Ramos (cell line): ENCODE measurements around the gene ARG1.

Experiments used
- in situ Hi-C: fragments of 300-500 bp; cut with MboI; formaldehyde crosslinking; loops from one replicate; pipeline ENCODE4 v1.14.3; 2022; ENCODE audit warnings: low sequenced_read_pairs; ENCODE audit not compliant: unreplicated experiment

Gene ARG1

DNA sequence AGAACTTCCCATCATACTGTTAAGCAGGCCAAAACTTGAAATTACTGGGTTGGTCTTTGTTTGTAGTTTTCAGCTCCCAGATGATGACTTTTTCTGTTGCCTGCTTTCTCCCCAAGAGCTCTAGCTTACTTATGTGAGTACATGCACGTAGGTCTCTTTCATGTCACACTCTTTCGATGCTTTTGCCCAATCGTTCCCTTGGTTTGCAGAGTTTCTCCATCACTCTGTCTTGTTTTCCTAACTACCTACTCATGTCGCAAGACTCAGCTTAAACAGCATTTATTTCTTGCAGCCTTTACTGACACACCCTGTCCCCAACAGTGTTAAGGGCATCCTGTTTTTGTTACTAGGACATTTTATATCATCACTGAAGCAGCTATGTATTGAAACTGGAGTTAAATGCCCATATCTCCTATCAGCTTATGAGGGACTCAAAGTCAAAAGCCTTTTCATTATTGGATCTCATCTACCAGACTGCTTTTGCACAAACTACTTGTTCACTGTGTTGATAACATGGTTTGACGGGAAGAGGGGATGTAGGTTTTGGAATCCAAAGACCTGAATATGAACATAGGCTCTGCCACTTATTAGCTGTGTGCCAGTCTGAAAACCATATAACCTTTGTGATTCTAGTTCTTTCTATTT, 2.9 kb downstream of the ARG1 start:
- in situ Hi-C loops, result no loop called here

DNA sequence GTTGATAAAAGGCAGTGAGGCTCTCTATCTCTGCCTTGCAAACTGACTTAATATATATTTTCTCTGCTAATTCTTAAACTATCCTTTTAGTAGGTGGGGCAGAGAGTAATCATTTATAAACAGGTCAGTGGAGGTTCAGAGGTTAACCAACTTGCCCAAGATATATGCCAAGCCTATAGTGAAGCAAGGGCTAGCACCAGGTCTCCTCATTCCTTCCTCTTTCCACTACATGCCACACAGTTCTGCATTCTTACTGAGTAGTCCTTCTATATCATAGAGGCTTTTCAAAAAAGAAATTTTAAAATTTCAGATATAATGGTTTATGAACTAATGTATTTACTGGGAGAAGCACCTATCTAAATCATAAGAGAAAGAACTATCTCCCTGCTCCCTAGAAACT, 8.5 kb downstream of the ARG1 start:
- in situ Hi-C loops, result no loop called here

DNA sequence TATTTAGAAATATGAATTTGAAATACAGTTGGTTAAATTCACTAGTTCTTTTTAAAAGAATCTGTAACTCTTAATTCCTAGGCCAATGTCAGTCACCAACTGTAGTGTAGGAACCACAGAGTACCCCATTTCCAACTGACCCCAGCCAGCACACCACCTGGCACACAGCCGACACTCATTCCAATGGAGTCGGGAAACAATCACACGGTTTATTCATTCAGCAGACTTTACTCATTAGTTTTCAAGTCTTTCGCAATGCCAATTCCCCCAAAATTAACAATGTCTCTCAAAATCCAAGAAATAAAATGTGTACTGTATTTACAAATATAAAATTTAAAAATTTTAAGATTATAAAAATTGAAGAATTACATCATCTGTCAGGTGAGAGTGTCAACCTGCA, 13.5 kb downstream of the ARG1 start:
- in situ Hi-C loops, result no loop called here

DNA sequence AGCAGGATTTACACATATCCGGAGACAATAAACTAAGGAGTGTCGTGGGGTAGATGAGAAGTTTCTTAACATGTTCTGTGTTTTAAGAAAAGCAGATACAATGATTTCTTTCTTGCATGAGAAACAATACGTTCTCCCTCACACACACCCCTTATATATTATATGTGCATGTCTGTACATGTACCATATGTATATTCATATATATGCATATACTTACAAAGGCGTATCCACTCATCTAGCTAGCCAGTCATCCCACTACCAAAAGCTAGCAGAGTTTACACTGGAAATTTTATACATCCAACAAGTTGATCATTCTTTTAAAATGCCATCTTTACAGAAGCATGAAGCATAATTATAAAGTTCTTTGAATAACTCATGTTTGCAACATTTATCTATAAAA, 14.9 kb downstream of the ARG1 start:
- in situ Hi-C loops, result no loop called here

DNA sequence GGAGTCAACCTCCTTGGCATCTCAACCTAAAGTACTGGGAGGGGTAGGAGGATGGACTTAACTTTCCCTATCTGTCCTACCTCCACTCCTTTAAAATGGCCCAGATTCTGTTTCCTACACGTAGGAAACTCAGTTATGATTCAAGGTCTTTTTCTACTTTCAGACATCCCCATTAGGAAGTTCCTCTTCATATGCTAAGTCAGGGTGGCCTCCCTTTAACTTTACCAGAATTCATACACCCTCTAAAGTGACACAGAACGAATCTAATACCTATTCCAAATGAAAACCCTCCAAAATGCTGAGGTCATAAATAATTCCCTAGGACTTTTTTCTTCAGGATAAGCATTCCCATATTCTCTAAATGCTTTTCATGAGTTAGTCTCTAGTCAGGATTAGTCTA, 15.6 kb downstream of the ARG1 start:
- in situ Hi-C loops, result no loop called here

DNA sequence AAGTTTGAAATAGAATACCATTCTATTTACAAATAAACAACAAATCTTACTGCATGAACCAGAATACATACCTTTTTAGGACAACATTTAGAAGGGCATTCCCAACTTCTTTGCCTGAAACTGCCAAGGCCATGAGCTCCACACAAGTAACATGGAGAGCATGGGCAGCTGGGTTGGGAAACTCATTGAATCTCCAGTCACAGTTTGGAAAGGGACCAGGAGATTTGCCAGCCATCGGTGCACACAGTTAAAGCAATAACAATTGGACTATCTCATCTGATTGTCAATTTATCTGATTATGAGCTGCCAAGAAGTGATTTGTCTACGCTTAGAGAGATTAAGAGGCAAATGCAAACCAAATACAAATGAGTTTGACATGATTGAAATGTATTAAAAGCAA, 19.9 kb downstream of the ARG1 start:
- in situ Hi-C loops, result no loop called here

DNA sequence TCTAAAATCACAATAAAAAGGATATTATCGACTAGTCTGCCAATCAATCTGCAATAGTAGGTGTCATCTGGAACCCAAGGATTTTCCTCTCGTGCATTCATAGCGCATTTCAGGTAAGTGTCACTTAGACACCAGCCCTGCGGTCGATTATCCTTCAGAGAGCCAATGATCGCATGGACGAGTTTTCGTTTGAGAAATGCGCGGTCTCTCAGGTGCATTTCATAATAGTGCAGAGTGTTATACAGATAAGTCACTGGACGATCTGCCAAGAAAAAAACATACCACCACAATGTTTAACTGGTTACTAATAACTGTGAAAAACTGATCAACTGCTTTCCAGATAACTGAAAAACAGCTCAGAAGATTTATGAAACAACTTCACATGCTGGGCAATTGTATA, 21.0 kb downstream of the ARG1 start:
- in situ Hi-C loops, result no loop called here

DNA sequence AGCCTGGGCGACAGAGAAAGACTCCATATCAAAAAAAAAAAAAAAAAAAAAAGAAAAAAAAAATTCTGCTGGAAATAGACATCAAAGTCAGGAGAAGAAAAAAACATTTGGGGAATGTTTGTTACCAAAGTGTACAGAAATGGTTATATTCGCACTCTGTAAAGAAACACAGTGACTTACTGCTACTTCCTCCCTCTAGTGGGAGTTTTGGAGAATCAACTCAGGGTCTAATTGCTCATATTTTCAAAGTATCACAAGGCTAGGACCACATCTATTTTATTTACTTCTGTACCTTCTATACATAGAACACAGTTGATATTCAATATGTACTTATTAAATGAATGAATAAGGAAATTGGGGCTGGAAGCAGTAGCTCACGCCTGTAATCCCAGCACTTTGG, 24.4 kb downstream of the ARG1 start:
- in situ Hi-C loops, result no loop called here

DNA sequence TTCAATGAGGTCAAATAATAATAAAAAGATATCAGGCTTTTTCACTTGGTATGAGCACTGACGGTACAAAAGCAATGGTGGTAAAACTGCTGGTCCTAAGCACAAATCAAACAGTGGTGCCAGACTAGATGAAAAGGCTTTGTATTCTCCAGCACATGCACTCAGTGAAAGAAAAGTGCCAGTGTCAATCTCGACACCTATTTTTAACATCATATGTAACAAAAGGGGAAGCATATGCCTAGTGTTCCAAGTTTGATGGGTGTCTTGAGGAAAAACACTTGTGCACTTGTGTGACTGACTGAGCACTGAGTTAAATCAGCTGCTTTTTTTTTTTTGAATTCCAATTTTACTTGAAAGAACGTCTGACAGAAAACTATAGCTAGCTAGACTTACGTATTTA, 27.7 kb downstream of the ARG1 start:
- in situ Hi-C loops, result no loop called here

DNA sequence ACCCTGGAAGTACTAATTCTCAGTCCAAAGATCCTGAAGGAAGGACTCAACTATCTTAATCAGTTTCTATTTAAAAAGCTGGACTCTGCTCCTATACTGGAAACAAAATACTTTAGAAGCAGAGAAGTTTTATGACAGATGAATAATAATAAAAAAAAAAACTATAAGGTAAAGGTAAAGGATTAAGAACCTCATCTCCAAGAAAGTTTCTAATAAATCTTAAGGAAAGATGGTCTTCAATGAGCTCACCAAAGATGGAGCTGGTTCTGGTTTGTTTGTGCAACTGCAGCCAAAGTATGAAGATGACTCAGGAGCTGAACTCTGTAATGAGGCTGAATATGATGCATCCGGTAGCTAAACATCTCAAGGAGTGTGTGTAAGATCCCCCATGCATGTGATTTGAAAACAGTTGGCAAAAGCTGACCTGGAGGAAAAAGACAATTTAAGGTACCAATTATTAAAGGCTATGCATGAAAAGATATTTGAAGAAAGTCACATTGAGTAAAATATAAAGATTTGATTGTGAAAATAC, 29.8 kb downstream of the ARG1 start:
- in situ Hi-C loops, result no loop called here

DNA sequence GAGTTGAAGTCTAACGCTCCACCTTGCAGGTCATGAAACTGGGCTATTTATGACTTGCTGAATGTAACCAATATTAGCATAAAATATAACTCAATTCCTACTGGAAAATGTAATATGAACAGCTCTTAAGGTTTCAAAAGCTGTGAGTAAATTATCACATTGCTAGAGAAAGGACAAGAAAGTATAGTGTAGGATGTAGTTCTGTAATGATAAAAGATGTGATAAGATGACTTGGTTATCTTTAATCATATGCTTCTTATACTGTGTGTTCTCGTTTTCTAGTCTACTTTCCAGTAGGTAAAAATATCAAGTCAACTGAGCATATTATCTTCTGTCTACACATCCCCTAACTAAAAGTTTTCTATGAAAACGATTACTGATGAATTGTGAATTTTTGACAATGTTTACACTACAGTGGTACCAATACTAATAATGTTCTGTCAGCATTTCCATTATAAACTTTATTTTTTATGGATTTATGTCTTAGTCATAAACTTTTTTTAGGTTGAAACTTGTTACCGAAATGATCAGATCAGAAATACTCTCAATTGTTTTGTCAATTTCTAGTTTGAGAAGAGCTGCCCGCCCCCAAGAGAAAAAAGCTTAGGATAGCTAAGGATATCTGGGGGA, 40.4 kb downstream of the ARG1 start:
- in situ Hi-C loops, result no loop called here

DNA sequence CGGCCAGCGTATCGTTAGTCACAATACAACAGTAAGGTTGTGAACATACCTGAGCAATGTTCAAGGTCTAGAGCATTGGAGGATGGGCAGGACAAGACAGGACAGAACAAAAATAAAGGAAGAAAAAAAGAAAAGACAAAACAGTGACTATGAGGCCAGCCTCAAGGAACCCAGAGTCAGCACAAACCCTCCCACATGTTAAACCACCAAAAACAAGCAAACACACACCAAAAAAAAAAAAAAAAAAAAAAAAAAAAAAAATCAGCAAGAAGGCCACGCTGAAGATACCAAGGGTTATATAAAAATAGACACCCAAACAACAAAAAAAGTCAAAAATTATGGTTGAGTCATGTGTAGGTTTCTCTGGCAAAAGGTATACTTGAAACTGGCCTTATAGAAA, 42.2 kb downstream of the ARG1 start:
- in situ Hi-C loops, result no loop called here

DNA sequence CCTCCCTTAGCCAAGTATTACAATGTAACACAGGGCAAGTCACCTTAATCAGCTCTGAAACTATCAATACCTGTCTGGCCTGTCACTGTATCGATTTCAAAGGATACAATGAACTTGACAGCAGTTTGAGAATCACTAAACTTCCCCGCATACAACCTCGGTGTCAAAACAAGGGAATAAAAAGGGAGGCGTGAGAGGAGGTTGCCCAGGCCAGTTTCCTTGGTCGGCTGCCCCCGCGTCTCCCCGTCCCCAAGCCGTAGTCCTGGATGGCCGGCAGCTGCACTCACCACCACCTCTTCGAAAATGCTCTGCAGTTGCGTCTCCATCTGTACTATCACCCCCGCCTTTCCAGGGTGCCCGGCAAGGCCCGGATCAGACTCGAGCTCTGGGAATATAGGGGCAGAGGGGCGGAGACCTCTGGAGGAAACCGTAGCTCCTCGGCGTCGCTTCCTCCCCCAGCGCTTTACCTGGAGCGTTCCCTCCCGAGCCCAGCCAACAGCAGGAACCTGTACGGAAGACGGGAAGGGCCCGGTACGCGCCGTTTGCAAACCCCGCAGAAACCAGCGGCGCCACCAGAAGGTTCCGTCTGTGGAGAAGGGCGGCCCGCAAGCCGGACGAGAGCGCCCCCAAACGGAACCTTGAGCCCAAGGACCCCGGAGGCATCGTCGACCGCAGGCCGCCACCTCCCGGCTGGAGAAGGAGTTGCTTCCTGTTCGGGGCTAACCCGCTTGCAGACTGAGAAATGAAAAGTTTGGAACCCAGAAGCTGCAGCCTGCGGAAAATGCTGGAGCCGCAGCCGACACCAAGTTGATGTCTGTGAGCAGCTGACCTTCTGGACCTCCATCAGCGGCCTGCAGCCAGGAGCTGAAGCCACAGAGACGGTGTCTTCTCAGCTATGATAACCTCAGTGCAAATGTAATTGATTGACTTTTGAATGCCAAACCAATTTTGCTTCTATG, 55.0 kb downstream of the ARG1 start, which contains the start of gene MED23:
TSS of gene MED23 (minus strand) at position 519 of the 959 bp plus-strand sequence. CDS start at position 326, 193 bp downstream.
- in situ Hi-C loops, result no loop called here

DNA sequence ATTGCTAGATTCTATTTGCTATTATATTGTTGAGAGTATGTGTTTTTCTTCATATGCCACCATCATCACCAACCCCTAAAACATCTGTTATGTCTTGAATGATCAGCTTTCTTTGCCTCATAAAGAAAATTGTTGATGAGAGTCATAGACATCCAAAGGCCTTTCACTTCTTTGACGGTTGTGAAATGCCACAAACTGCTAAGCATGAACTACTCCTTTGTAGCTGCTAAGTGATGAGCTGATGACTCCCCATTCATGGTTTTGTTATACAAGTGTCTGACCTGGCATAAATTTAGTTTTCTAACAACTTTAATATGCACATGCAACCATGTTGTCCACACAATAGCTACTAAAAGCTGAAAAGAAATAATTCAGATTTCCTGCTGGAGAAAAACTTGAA, 55.7 kb downstream of the ARG1 start:
- in situ Hi-C loops, result no loop called here

DNA sequence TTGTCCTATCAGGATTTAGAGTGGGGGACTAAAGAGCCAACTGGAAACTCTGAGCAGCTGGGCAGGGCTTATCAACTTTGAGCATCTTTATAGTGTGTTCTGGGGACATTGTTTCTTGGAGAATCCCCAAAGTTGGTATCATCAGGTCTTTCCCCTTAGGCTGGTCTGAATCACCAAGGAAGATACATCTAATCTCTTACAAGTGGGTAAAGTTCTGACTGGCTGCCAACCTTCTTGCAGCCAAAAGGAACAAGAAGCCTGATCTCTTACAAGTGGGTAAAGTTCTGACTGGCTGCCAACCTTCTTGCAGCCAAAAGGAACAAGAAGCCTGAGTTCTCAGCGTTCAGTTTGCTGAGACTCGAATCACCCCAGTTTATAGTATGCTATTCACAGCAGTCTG, 56.6 kb downstream of the ARG1 start:
- in situ Hi-C loops, result no loop called here

DNA sequence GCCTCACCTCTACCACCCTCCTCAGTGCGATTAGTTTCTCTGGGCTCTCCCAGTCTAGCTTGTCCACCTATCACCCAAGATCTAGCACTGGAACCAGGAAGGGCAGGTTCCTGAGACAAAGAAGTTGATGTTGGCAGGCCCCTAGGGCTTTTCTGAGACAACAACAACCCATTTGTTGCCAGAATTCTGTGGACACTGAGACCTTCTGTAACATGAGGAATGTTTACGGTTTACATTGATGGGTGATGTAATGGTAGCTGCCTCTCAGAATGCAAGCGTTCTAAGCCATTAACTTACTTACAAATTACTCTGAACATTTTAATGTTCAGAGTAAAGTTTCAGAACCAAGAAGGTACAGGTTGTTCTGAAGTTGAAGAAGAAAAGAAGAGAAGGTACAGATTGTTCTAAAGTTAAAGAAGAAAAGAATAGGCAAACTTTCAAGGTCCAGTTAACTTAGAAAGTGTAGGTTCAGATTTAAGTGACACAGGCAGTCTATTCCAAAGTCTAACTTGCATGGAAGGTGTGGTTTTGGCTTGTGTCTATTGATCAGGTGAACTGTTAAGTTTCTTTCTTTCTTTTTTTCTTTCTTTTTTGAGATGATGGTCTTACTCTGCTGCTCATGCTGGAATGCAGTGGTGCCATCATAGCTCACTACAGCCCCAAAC, 58.7 kb downstream of the ARG1 start:
- in situ Hi-C loops, result no loop called here
